DMS153 (cell line): Measurements from ENCODE around the gene PXDC1.
"Not testable (repeated sequence)": the region's sequence is repeated elsewhere in the genome, so short reads cannot be mapped to it uniquely, and the experiment has no call there.

ENCODE experiments used
- DNase-seq: peaks from one replicate; lab custom pipeline; 2025; lab: John Stamatoyannopoulos, UW

Gene PXDC1

GRCh38 chr6:3731700-3732099 lies 19.8 kb downstream of the PXDC1 start:
- no peak for DNase-seq

GRCh38 chr6:3729603-3730344 lies 21.7 kb downstream of the PXDC1 start:
- no peak for DNase-seq

GRCh38 chr6:3727593-3728108 lies 23.9 kb downstream of the PXDC1 start:
- DNase-seq: no peak

- DNase-seq: no peak
Observed at GRCh38 chr6:3727036-3727435, 24.5 kb downstream of the PXDC1 start.

GRCh38 chr6:3726421-3726820 lies 25.1 kb downstream of the PXDC1 start:
- no peak for DNase-seq

DNA sequence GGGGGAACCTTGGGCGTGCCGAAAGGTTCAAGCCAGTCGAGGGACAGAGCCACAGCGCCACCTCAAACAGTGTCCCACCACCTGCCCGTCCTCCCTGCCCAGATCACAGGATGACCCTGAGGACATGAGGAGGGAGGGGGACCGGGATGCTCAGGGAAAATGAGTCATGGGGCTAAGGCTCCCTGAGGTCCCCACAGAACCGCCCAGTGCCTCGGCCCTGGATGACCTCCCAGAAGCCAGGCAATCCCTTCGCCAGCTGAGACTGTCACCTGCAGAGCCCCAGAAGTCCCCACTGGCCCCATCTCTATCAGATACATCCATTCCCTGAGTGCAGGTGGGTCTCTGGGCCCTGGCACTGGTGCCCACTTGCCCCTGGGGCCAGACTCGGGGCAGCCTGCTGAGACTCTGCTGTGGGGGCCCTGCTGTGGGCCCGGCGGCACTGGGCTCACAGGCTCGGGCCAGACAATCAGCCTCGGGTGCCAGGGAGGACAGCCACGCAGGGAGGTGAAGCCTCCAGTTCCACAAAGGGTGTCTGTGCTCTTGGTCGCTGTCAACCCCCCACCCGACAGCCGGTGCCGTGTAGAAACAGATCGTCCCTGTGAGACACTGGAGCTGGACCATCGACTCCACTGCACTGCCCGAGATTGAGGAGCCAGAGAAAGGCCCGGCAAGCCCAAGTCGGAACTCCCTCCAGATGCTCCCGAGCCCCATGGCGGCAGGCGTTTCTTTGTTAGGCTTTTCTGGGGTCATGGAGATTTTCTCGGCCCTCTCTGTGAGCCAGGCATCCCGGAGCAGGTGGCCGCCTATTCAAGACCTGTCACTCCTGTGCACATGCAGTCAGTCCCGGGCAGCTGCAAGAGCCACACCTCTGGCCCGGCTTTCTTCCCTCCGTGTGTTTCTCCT lies 26.1 kb downstream of the PXDC1 start:
- no peak for DNase-seq

DNA sequence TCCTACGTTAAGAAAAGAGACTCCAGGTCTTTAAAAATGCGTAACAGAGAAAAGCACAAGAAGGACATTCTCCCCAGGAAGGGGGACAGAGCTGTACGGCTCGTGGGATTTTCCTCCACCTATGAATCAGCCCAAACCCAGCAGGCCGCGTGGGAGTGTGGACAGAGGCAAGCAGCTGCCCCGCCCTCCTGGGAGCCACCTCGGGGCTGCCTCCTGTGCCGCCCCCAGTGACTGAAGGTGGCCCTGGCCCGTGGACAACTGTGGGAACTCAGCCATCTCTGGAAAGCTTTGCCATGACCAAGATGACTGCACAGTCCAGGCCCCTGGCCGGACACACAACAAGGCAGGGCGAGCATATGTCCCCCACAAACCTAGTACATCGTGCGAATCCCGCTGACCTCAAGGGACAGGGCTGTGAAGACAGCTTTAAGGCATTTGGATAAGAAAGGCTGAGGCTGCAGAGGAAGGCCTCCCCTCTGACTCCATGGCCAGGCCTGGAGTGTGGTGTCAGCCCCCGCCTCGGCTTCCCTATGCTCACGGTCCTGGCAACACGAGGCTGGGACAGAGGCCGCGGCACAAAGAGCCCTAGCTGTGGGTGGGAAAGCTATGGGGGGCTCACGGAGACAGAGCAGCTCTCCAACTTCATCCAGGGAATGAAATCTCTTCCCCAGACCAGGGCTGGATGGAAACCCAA lies 26.9 kb downstream of the PXDC1 start:
- no peak for DNase-seq

GRCh38 chr6:3723966-3724365 lies 27.5 kb downstream of the PXDC1 start:
- DNase-seq: no peak

GRCh38 chr6:3723251-3723650 lies 28.3 kb downstream of the PXDC1 start:
- DNase-seq: no peak

- no peak for DNase-seq
Observed at GRCh38 chr6:3722785-3723184, 28.7 kb downstream of the PXDC1 start.

DNA sequence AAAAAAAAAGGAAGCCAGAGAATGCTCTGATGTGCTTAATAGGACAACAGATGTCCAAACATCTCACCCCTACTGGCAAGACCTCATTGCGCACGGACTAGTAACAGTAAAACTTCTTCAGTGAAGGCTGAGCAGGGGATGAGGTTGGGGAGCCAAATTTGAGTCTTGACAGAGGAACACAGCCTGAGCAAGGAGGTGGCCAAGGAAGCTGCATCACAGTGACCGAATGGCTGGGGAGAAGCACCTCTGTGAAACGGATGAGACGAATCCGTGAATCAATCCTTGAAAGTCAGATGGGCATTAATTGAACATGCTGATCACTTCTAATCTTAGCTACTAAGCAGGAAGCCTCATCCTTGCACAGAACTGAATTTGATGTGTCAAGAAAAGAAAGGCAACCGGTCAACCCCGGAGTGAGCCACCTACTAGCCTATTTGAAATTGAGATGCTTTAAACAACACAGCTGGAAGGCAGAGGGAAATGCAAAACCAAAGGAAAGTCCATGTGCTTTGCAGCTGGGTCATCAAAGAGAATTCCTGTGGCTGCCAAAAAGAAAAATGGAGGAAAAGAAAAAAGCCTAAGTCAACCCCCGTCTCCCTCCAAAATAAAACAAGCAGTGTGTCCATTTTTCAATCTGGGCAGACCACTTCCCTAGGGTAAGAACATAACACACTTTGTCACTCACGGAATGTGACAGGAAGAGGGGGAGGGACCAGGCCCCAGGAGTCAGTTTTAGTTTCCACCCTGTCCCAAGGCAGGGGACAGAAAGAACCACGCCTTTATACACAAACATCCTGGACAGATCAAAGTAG lies 29.5 kb downstream of the PXDC1 start:
- no peak for DNase-seq

DNA sequence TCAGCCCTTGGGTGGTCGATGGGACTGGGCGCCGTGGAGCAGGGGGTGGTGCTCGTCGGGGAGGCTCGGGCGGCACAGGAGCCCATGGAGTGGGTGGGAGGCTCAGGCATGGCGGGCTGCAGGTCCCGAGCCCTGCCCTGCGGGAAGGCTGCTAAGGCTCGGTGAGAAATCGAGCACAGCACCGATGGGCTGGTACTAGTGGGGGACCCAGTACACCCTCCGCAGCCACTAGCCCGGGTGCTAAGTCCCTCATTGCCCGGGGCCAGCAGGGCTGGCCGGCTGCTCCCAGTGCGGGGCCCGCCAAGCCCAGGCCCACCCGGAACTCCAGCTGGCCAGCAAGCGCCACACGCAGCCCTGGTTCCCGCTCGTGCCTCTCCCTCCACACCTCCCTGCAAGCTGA lies 30.7 kb downstream of the PXDC1 start:
- DNase-seq: not testable (repeated sequence)

GRCh38 chr6:3719462-3720308 lies 31.8 kb downstream of the PXDC1 start:
- no peak for DNase-seq

- DNase-seq: no peak
Observed at GRCh38 chr6:3718407-3718806, 33.1 kb downstream of the PXDC1 start.

DNA sequence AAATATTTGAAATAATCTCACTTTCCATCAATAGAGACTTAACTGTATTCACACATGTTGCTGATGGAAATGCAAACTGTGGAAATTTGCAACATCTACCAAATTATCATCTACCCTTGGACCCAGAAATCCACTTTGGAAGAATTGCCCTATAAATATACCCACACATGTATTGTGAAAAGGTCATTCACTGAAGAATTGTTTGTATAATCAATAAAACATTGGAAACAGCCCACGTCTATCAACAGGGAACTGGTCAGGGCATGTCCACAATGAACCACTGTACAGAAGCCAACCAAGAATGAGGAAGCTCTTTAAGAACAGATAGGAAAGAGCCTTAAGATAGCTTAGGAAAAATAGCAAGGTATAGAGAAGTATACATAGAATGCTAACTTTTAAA lies 36.2 kb downstream of the PXDC1 start:
- no peak for DNase-seq

- no peak for DNase-seq
Observed at GRCh38 chr6:3714768-3715167, 36.7 kb downstream of the PXDC1 start.

GRCh38 chr6:3714111-3714510 lies 37.4 kb downstream of the PXDC1 start:
- no peak for DNase-seq

GRCh38 chr6:3712827-3713665 lies 38.5 kb downstream of the PXDC1 start:
- no peak for DNase-seq

- no peak for DNase-seq
Observed at GRCh38 chr6:3711776-3712175, 39.7 kb downstream of the PXDC1 start.

DNA sequence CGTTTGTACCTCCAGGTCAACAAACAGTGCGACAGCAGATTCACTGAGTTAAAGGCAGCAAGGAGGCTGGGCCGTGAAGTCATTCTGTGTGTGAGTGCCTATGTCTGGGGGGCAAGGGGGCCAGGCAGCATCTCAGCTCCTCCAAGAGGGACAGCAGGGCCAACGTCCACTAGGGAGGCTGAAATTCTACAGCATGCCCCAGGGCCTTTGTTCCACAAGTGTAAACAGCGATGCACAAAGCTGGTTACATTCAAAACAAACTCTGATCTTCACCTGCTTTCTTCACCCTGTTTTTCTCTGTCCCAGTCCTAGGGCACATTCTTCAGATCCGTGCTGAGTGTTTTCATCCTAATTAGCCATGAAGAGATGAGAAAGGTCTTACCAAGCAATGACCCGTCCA lies 41.1 kb downstream of the PXDC1 start:
- no peak for DNase-seq
